ENCODE results near the gene CACNA1A. TPM values are rescaled to one million over a fixed set of nuclear protein-coding genes. Genes with fewer than 3 reads are reported as not detected.

Gene CACNA1A
- total RNA-seq, 2 experiments from 2014 or later, result 0.19 to 0.78 TPM

- Histone ChIP-seq H4K20me1 (ENCODE audit: insufficient read depth, low read length) (no peaks in the 10 kb centered on the region), H2AFZ (ENCODE audit: low read length) (no peak overlapping the region), H3K4me3 (ENCODE audit: low read depth, low read length, poor library complexity, severe bottlenecking) (no peak overlapping the region), H3K9me2 (ENCODE audit: insufficient read depth, low read length) (no peaks in the 10 kb centered on the region), H3K27ac (ENCODE audit: low read depth, low read length, poor library complexity, severe bottlenecking) (no peak overlapping the region), H3K4me1 (ENCODE audit: insufficient read depth, low read length, poor library complexity, severe bottlenecking) (no peaks in the 10 kb centered on the region), H3K79me2 (ENCODE audit: insufficient read depth, low read depth, low read length) (no peaks in the 10 kb centered on the region), H3K36me3 (ENCODE audit: insufficient read depth, low read length) (no peaks in the 10 kb centered on the region), H3K4me2 (ENCODE audit: low read length) (no peak overlapping the region), H3K9me3 (ENCODE audit: low read length) (no peaks in the 10 kb centered on the region)
- no peak for DNase-seq (ENCODE audit: low spot score)
- ChIA-PET CTCF (ENCODE audit: unreplicated experiment) (no interaction called here), POLR2A (no interaction called here)
- intact Hi-C loops (cut with micrococcal nuclease; ENCODE audit: unreplicated experiment), result no loop called here
- TF ChIP-seq CTCF (conservative IDR thresholded peaks at IDR 0.05; ENCODE audit: low read length) (no peak), EZH2phosphoT487 (IDR thresholded peaks at IDR 0.05; ENCODE audit: borderline replicate concordance, low read depth, low read length) (no peak)
- no TSS peak for BruUV-seq (replicated peaks)
These were observed 235.7 kb downstream of the CACNA1A start for GRCh38 chr19:13270514-13271105.

DNA sequence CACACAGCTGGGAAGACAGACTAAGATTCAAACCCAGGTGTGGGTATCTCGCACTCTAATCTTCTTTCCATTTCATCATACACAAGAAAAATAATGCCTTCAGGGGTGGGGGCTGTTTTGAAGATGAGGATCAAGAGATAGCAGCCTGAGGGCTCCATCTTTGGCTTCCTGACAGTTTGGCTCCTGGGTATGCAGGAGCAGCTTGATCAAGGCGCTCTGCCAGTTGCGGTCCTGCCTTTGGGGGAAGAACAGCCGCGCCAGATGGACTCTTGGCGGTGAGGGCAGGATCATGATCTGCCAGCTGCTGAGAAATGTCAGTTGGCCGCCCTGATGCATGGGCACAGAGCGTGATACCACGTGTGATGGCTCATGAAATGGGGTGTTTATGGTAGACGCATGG, 236.9 kb downstream of the CACNA1A start:
- no peak overlapping the region for H3K4me2 ChIP-seq (ENCODE audit: low read length)
- no peak overlapping the region for H3K27ac ChIP-seq (ENCODE audit: low read depth, low read length, poor library complexity, severe bottlenecking)
- H3K9me3 ChIP-seq (ENCODE audit: low read length), result no peaks in the 10 kb centered on the region
- H3K36me3 ChIP-seq (ENCODE audit: insufficient read depth, low read length), result no peaks in the 10 kb centered on the region
- H2AFZ ChIP-seq (ENCODE audit: low read length), result no peak overlapping the region
- DNase-seq (ENCODE audit: low spot score), result no peak
- H3K4me3 ChIP-seq (ENCODE audit: low read depth, low read length, poor library complexity, severe bottlenecking), result no peak overlapping the region
- ChIA-PET CTCF (ENCODE audit: unreplicated experiment) (no interaction called here), POLR2A (no interaction called here)
- TF ChIP-seq EZH2phosphoT487 (IDR thresholded peaks at IDR 0.05; ENCODE audit: borderline replicate concordance, low read depth, low read length), result no peak
- TF ChIP-seq CTCF (conservative IDR thresholded peaks at IDR 0.05; ENCODE audit: low read length), result no peak
- BruUV-seq (replicated peaks), result no TSS peak
- no peaks in the 10 kb centered on the region for H4K20me1 ChIP-seq (ENCODE audit: insufficient read depth, low read length)
- no peaks in the 10 kb centered on the region for H3K9me2 ChIP-seq (ENCODE audit: insufficient read depth, low read length)
- no peaks in the 10 kb centered on the region for H3K4me1 ChIP-seq (ENCODE audit: insufficient read depth, low read length, poor library complexity, severe bottlenecking)
- intact Hi-C loops (cut with micrococcal nuclease; ENCODE audit: unreplicated experiment), result no loop called here
- H3K79me2 ChIP-seq (ENCODE audit: insufficient read depth, low read depth, low read length), result no peaks in the 10 kb centered on the region

DNA sequence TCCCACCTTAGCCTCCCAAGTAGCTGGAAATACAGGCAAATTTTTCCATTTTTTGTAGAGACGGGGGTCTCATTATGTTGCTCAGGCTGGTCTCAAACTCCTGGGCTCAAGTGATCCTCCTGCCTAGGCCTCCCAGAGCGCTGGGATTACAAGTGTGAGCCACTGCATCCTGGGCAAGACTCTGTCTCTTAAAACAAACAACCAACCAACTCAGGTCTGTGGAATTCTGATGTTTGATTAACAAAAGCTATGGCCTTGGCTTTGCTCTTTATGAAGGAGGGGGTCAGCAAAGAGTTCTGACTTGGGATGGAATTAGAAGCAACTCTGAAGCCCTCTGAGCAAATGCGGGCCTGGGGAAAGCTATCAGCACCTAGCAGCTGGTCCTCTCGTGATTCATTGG, 238.4 kb downstream of the CACNA1A start:
- H3K4me1 ChIP-seq (ENCODE audit: insufficient read depth, low read length, poor library complexity, severe bottlenecking), result no peaks in the 10 kb centered on the region
- intact Hi-C loops (cut with micrococcal nuclease; ENCODE audit: unreplicated experiment), result no loop called here

More for the DNA sequence above, 238.4 kb downstream of the CACNA1A start:
- Histone ChIP-seq H3K36me3 (ENCODE audit: insufficient read depth, low read length) (no peaks in the 10 kb centered on the region), H4K20me1 (ENCODE audit: insufficient read depth, low read length) (no peaks in the 10 kb centered on the region), H2AFZ (ENCODE audit: low read length) (no peak overlapping the region), H3K9me2 (ENCODE audit: insufficient read depth, low read length) (no peaks in the 10 kb centered on the region), H3K79me2 (ENCODE audit: insufficient read depth, low read depth, low read length) (no peaks in the 10 kb centered on the region), H3K9me3 (ENCODE audit: low read length) (no peaks in the 10 kb centered on the region), H3K27ac (ENCODE audit: low read depth, low read length, poor library complexity, severe bottlenecking) (no peak overlapping the region), H3K4me3 (ENCODE audit: low read depth, low read length, poor library complexity, severe bottlenecking) (no peak overlapping the region), H3K4me2 (ENCODE audit: low read length) (no peak overlapping the region)
- BruUV-seq (replicated peaks), result no TSS peak
- DNase-seq (ENCODE audit: low spot score), result no peak
- ChIA-PET POLR2A (no interaction called here), CTCF (ENCODE audit: unreplicated experiment) (no interaction called here)
- TF ChIP-seq CTCF (conservative IDR thresholded peaks at IDR 0.05; ENCODE audit: low read length), result no peak
- no peak for TF ChIP-seq EZH2phosphoT487 (IDR thresholded peaks at IDR 0.05; ENCODE audit: borderline replicate concordance, low read depth, low read length)
